K562 (cell line): Measurements from ENCODE around the gene OPA3. TPM values are rescaled to one million over a fixed set of nuclear protein-coding genes. Genes with fewer than 3 reads are reported as not detected.

ENCODE experiments used
- ARID3B ChIP-seq: fragments of 250-450 bp; sonication (Bioruptor Pico); IDR thresholded peaks from 2 replicates; pipeline ENCODE4 v1.4.0; 2020; ENCODE audit warnings: borderline replicate concordance
- COPS2 ChIP-seq: fragments of 450-650 bp; conservative IDR thresholded peaks from 2 replicates; pipeline ENCODE4 v1.6.1; 2016; ENCODE audit warnings: mild to moderate bottlenecking, moderate library complexity
- CTCF ChIP-seq, 3 experiments: IDR thresholded peaks in 2 of 3; conservative IDR thresholded peaks in 1 of 3; 2 replicates each; pipeline ENCODE4 v1.5.1; 2011 to 2012; ENCODE audit warnings: low read length in 3 of 3, mild to moderate bottlenecking in 3 of 3, control low read depth in 2 of 3, improper control_type of control experiment in 1 of 3, inconsistent platforms in 1 of 3, low read depth in 1 of 3, mixed read lengths in 1 of 3, moderate library complexity in 1 of 3; ENCODE audit not compliant: insufficient read depth in 2 of 3
- GTF2B ChIP-seq: IDR thresholded peaks from 2 replicates; pipeline ENCODE4 v1.6.1; 2011; ENCODE audit not compliant: insufficient read length; ENCODE audit errors: extremely low read depth
- HNRNPUL1 ChIP-seq: fragments of 200-400 bp; formaldehyde crosslinking; IDR thresholded peaks from 2 replicates; pipeline ENCODE4 v1.6.1; 2017; ENCODE audit warnings: low read length
- SFPQ ChIP-seq: fragments of 200-400 bp; formaldehyde crosslinking; IDR thresholded peaks from 2 replicates; pipeline ENCODE4 v1.6.1; 2017; ENCODE audit warnings: mild to moderate bottlenecking, low read depth, low read length, moderate library complexity
- SMAD2 ChIP-seq: fragments of 150-350 bp; IDR thresholded peaks from 2 replicates; pipeline ENCODE4 v1.6.1; 2014; ENCODE audit warnings: low read depth, mild to moderate bottlenecking, low read length
- ZHX1 ChIP-seq: fragments of 150-350 bp; conservative IDR thresholded peaks from 2 replicates; pipeline ENCODE4 v1.6.1; 2014; ENCODE audit warnings: low read length
- ZNF449 ChIP-seq: fragments of 250-450 bp; sonication (Bioruptor Pico); IDR thresholded peaks from 2 replicates; pipeline ENCODE4 v1.8.0; 2022; ENCODE audit warnings: moderate library complexity, mild to moderate bottlenecking, inconsistent platforms
- polyA plus RNA-seq, 8 experiments: library from polyadenylated mRNA; depleted of rRNA in 4 of 8; stranded (reverse) in 5 of 8; unstranded in 3 of 8; fragments of >200 nt; fragmentation: Nextera tagmentation in 2 of 8; fragmentation: Illumina TruSeq in 1 of 8; extraction: Ambion mirVana in 2 of 8; extraction: Trizol in 1 of 8; gene quantifications; 2 replicates each; pipeline versions ENCODE4 v1.2.1 to v1.2.3, GENCODE V29; 2011 to 2014; ENCODE audit warnings: inconsistent platforms in 1 of 8, missing spikeins in 1 of 8
- total RNA-seq, 7 experiments: library from RNA; depleted of rRNA in 6 of 7; stranded (reverse); fragments of >200 nt in 6 of 7; fragmentation: Illumina TruSeq in 2 of 7; extraction: Trizol in 2 of 7; gene quantifications; 2 replicates each; pipeline versions ENCODE4 v1.2.1 to v1.2.3, GENCODE V29; 2011 to 2021; ENCODE audit warnings: low replicate concordance in 1 of 7

OPA3 gene
- total and polyA plus RNA-seq, 9 of the 15 experiments (the other 6 are each of a cell fraction or from before 2014, with no cell fraction given): 1.4 to 18.8 (median 9.0) TPM

GRCh38 chr19:45615795-45616703 is 31.4 kb upstream of the OPA3 start (continued):
- TF ChIP-seq ARID3B (CRISPR knock-in tag): no peak
- TF ChIP-seq SMAD2: no peak
- TF ChIP-seq CTCF (IDR thresholded peaks at IDR 0.05 in 2 of 3, conservative IDR thresholded peaks at IDR 0.05 in 1 of 3; ENCODE audit: insufficient read depth in 2 of 3, low read depth in 1 of 3, low read length in 3 of 3): no peak
- TF ChIP-seq ZHX1: no peak
- TF ChIP-seq ZNF449: no peak
- TF ChIP-seq COPS2: no peak
- no peak for TF ChIP-seq SFPQ
- no peak for TF ChIP-seq GTF2B
- no peak for TF ChIP-seq HNRNPUL1
